ENCODE measurements around the gene CFDP1.

DNA sequence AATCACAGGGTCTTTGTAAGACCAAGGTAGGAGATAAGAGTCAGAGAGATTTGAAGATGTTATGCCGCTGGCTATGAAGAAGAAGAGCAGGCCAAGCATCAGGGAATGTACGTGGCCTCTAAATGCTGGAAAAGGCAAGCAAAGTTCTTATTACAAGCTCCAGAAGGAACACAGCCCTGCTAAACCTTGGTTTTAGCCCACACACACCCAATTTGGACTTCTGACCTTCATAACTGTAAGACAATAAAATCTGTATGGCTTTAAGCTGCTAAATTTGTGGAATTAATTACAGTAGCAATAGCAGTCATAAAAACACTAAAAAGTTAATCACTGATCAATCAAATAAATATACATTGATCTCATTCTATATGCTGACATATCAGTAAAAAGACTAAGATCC lies 25.1 kb upstream of the CFDP1 start:
- TF ChIP-seq, protein P1, sequence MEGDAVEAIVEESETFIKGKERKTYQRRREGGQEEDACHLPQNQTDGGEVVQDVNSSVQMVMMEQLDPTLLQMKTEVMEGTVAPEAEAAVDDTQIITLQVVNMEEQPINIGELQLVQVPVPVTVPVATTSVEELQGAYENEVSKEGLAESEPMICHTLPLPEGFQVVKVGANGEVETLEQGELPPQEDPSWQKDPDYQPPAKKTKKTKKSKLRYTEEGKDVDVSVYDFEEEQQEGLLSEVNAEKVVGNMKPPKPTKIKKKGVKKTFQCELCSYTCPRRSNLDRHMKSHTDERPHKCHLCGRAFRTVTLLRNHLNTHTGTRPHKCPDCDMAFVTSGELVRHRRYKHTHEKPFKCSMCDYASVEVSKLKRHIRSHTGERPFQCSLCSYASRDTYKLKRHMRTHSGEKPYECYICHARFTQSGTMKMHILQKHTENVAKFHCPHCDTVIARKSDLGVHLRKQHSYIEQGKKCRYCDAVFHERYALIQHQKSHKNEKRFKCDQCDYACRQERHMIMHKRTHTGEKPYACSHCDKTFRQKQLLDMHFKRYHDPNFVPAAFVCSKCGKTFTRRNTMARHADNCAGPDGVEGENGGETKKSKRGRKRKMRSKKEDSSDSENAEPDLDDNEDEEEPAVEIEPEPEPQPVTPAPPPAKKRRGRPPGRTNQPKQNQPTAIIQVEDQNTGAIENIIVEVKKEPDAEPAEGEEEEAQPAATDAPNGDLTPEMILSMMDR (IDR thresholded peaks at IDR 0.05) = no peak
- no peak for TF ChIP-seq POLR2A (IDR thresholded peaks at IDR 0.05)
